GM12878 (cell line): Measurements from ENCODE around the gene ITGA3. TPM values are rescaled to one million over a fixed set of nuclear protein-coding genes. Genes with fewer than 3 reads are reported as not detected.
A peak's percentile ranks its signal among the peaks of the same experiment; 100 is the strongest.

Experiments used
- ATAC-seq: fragments of 200-7000 bp; cut with Tn5 transposase; 3 replicates; pipeline ENCODE4 v1.9.1; 2020; ENCODE audit warnings: mild to moderate bottlenecking, moderate library complexity
- BruUV-seq: library from RNA; stranded (reverse); fragments of 400-500 nt; replicated peaks from 2 replicates; lab custom pipeline; 2021; lab: Mats Ljungman, UMichigan
- CTCF ChIA-PET: fragments of 300-600 bp; sonication (Branson Sonifier 250); formaldehyde crosslinking; extraction: SDS; loops from one replicate; lab custom pipeline; 2021; ENCODE audit warnings: inconsistent platforms; lab: Yijun Ruan, JAX
- POLR2A ChIA-PET: fragments of 350-600 bp; formaldehyde crosslinking; extraction: SDS; loops from one replicate; lab custom pipeline; 2021; ENCODE audit warnings: inconsistent platforms; lab: Charles Lee
- RAD21 ChIA-PET: fragments of 300-600 bp; sonication (Branson Sonifier 250); formaldehyde crosslinking; loops from one replicate; lab custom pipeline; 2023; ENCODE audit warnings: antibody characterized with exemption; ENCODE audit not compliant: unreplicated experiment; lab: Charles Lee
- SMC1A ChIA-PET: fragments of 300-600 bp; sonication (Branson Sonifier 250); formaldehyde crosslinking; loops from one replicate; lab custom pipeline; 2023; ENCODE audit not compliant: unreplicated experiment, uncharacterized antibody; lab: Charles Lee
- DNase-seq: peaks from one replicate; pipeline ENCODE4 v3.0.0-alpha.2; 2011; ENCODE audit warnings: low read depth, low spot score
- FAIRE-seq: peaks from 3 replicates; lab custom pipeline; 2011; peaks lifted over from hg19 to GRCh38; lab: Jason Lieb, UNC
- H2AFZ ChIP-seq: 2 replicates; pipeline ENCODE4 v1.6.0; 2011; ENCODE audit warnings: low read depth, low read length, control low read depth; ENCODE audit not compliant: control insufficient read depth
- H3K27ac ChIP-seq: 2 replicates; pipeline ENCODE4 v1.5.1; 2011; ENCODE audit warnings: control low read depth; ENCODE audit not compliant: control insufficient read depth, insufficient read depth
- H3K27me3 ChIP-seq, 2 experiments: replicated peaks in 1 of 2; 2 replicates each; pipeline versions ENCODE4 v1.6.0 to v1.6.1; 2011; ENCODE audit warnings: low read length in 1 of 2; ENCODE audit not compliant: control insufficient read depth in 2 of 2, insufficient read depth in 2 of 2
- H3K36me3 ChIP-seq, 2 experiments: 2 replicates each; pipeline ENCODE4 v1.5.1; 2011; ENCODE audit warnings: low read length in 1 of 2; ENCODE audit not compliant: control insufficient read depth in 2 of 2, insufficient read depth in 2 of 2
- H3K4me1 ChIP-seq: 2 replicates; pipeline ENCODE4 v1.6.1; 2011; ENCODE audit warnings: mild to moderate bottlenecking, low read length, moderate library complexity, mixed read lengths; ENCODE audit not compliant: control insufficient read depth, insufficient read depth
- H3K4me2 ChIP-seq: 2 replicates; pipeline ENCODE4 v1.6.0; 2011; ENCODE audit warnings: control low read depth; ENCODE audit not compliant: control insufficient read depth, insufficient read depth
- H3K4me3 ChIP-seq: fragments of 200-600 bp; sonication (generic); 2 replicates; pipeline ENCODE4 v1.5.1; 2016
- H3K79me2 ChIP-seq: 2 replicates; pipeline ENCODE4 v1.6.0; 2011; ENCODE audit warnings: low read length; ENCODE audit not compliant: control insufficient read depth, insufficient read depth
- H3K9ac ChIP-seq: 2 replicates; pipeline ENCODE4 v1.8.0; 2011; ENCODE audit warnings: low read length, control low read depth, mixed read lengths; ENCODE audit not compliant: control insufficient read depth, insufficient read depth
- H3K9me3 ChIP-seq: replicated peaks from 3 replicates; pipeline ENCODE4 v1.5.1; 2011; ENCODE audit warnings: mild to moderate bottlenecking, low read length; ENCODE audit not compliant: control insufficient read depth, insufficient read depth
- H4K20me1 ChIP-seq: 2 replicates; pipeline ENCODE4 v1.6.0; 2011; ENCODE audit not compliant: control insufficient read depth, insufficient read depth
- FOXM1 ChIP-seq: IDR thresholded peaks from 2 replicates; pipeline ENCODE4 v1.6.1; 2012; ENCODE audit warnings: low read depth, mild to moderate bottlenecking, inconsistent platforms, low read length, moderate library complexity
- IKZF1 ChIP-seq: fragments of 450-650 bp; conservative IDR thresholded peaks from 2 replicates; pipeline ENCODE4 v1.6.1; 2017; ENCODE audit warnings: antibody characterized with exemption, mild to moderate bottlenecking
- IKZF2 ChIP-seq, 2 experiments: fragments of 450-650 bp; IDR thresholded peaks; 2 replicates each; pipeline ENCODE4 v1.6.1; 2017; ENCODE audit warnings: mild to moderate bottlenecking in 2 of 2, moderate library complexity in 2 of 2
- MYB ChIP-seq: fragments of 150-350 bp; IDR thresholded peaks from 2 replicates; pipeline ENCODE4 v1.6.1; 2014; ENCODE audit warnings: mild to moderate bottlenecking, low read depth, low read length, borderline replicate concordance
- RAD21 ChIP-seq: IDR thresholded peaks from 2 replicates; pipeline ENCODE4 v1.6.1; 2011; ENCODE audit warnings: mild to moderate bottlenecking, low read depth, low read length, moderate library complexity; ENCODE audit not compliant: insufficient read depth
- RFX5 ChIP-seq: IDR thresholded peaks from 2 replicates; pipeline ENCODE4 v1.6.1; 2011; ENCODE audit warnings: low read depth, low read length, improper control_type of control experiment
- RUNX3 ChIP-seq: IDR thresholded peaks from 2 replicates; pipeline ENCODE4 v1.6.1; 2012; ENCODE audit warnings: low read length, inconsistent platforms
- SMC3 ChIP-seq: IDR thresholded peaks from 2 replicates; pipeline ENCODE4 v1.6.1; 2011; ENCODE audit warnings: low read length, improper control_type of control experiment, borderline replicate concordance
- SP1 ChIP-seq: IDR thresholded peaks from one replicate; pipeline ENCODE4 v1.6.1; 2011; ENCODE audit warnings: low read depth, low read length
- TARDBP ChIP-seq: IDR thresholded peaks from 2 replicates; pipeline ENCODE4 v1.6.1; 2016; ENCODE audit warnings: borderline replicate concordance
- YY1 ChIP-seq: IDR thresholded peaks from 2 replicates; pipeline ENCODE4 v1.6.1; 2011; ENCODE audit warnings: low read depth, mild to moderate bottlenecking, low read length
- ZBED1 ChIP-seq: IDR thresholded peaks from 2 replicates; pipeline ENCODE4 v1.6.1; 2016; ENCODE audit warnings: borderline replicate concordance
- ZSCAN29 ChIP-seq: fragments of 450-650 bp; IDR thresholded peaks from 2 replicates; pipeline ENCODE4 v1.6.1; 2017; ENCODE audit warnings: mild to moderate bottlenecking, moderate library complexity
- WGBS: methylation state at CpG from one replicate; pipeline ENCODE4 v1.1.6; 2016; ENCODE audit warnings: low lambda C conversion rate; ENCODE audit not compliant: insufficient replicate concordance, insufficient coverage; ENCODE audit errors: missing lambda C conversion rate; 5-methylcytosine and 5-hydroxymethylcytosine counted together
- in situ Hi-C: fragments of 300-500 bp; cut with MboI; formaldehyde crosslinking; loops from 9 replicates; pipeline ENCODE4 v1.14.3; 2018; ENCODE audit warnings: mixed read lengths
- intact Hi-C: fragments of 100-400 bp; cut with micrococcal nuclease; formaldehyde crosslinking; loops from one replicate; pipeline ENCODE4 v1.14.2; 2022; ENCODE audit not compliant: unreplicated experiment
- polyA plus RNA-seq, 11 experiments: library from polyadenylated mRNA; depleted of rRNA in 4 of 11; unstranded in 6 of 11; stranded (reverse) in 5 of 11; fragments of >200 nt; fragmentation: Nextera tagmentation in 4 of 11; fragmentation: Illumina TruSeq in 1 of 11; extraction: Ambion mirVana in 4 of 11; extraction: Trizol in 1 of 11; gene quantifications; 1 replicate in 1 of 11; 2 replicates in 10 of 11; pipeline versions ENCODE4 v1.2.1 to v1.2.3, GENCODE V29; 2011 to 2016; ENCODE audit warnings: inconsistent platforms in 2 of 11, missing spikeins in 2 of 11, low read depth in 1 of 11
- total RNA-seq, 4 experiments: library from RNA; depleted of rRNA in 3 of 4; stranded (reverse); fragments of >200 nt in 3 of 4; fragmentation: Illumina TruSeq in 1 of 4; extraction: Trizol in 1 of 4; gene quantifications; 2 replicates each; pipeline versions ENCODE4 v1.2.1 to v1.2.3, GENCODE V29; 2013 to 2021
- TF ChIP-seq, protein P1 (sequence below): fragments of 450-650 bp; IDR thresholded peaks from 2 replicates; pipeline ENCODE4 v1.6.1; 2017; ENCODE audit warnings: mild to moderate bottlenecking, moderate library complexity
- TF ChIP-seq, protein P2 (sequence below), 3 experiments: IDR thresholded peaks in 2 of 3; conservative IDR thresholded peaks in 1 of 3; 2 replicates each; pipeline ENCODE4 v1.5.1; 2011; ENCODE audit warnings: low read depth in 3 of 3, low read length in 3 of 3, mild to moderate bottlenecking in 3 of 3, control low read depth in 2 of 3, moderate library complexity in 2 of 3, inconsistent platforms in 1 of 3, mixed read lengths in 1 of 3; ENCODE audit not compliant: control insufficient read depth in 2 of 3, insufficient read depth in 1 of 3; ENCODE audit errors: extremely low read depth in 1 of 3

Gene ITGA3
- total and polyA plus RNA-seq, 10 of the 15 experiments (the other 5 are each of a cell fraction or from before 2014, with no cell fraction given), result 0.29 to 13.4 (median 6.6) TPM

GRCh38 chr17:50093807-50094206 is 37.9 kb downstream of the ITGA3 start (continued):
- TF ChIP-seq, protein P1, sequence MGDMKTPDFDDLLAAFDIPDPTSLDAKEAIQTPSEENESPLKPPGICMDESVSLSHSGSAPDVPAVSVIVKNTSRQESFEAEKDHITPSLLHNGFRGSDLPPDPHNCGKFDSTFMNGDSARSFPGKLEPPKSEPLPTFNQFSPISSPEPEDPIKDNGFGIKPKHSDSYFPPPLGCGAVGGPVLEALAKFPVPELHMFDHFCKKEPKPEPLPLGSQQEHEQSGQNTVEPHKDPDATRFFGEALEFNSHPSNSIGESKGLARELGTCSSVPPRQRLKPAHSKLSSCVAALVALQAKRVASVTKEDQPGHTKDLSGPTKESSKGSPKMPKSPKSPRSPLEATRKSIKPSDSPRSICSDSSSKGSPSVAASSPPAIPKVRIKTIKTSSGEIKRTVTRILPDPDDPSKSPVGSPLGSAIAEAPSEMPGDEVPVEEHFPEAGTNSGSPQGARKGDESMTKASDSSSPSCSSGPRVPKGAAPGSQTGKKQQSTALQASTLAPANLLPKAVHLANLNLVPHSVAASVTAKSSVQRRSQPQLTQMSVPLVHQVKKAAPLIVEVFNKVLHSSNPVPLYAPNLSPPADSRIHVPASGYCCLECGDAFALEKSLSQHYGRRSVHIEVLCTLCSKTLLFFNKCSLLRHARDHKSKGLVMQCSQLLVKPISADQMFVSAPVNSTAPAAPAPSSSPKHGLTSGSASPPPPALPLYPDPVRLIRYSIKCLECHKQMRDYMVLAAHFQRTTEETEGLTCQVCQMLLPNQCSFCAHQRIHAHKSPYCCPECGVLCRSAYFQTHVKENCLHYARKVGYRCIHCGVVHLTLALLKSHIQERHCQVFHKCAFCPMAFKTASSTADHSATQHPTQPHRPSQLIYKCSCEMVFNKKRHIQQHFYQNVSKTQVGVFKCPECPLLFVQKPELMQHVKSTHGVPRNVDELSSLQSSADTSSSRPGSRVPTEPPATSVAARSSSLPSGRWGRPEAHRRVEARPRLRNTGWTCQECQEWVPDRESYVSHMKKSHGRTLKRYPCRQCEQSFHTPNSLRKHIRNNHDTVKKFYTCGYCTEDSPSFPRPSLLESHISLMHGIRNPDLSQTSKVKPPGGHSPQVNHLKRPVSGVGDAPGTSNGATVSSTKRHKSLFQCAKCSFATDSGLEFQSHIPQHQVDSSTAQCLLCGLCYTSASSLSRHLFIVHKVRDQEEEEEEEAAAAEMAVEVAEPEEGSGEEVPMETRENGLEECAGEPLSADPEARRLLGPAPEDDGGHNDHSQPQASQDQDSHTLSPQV, result no peak

DNA sequence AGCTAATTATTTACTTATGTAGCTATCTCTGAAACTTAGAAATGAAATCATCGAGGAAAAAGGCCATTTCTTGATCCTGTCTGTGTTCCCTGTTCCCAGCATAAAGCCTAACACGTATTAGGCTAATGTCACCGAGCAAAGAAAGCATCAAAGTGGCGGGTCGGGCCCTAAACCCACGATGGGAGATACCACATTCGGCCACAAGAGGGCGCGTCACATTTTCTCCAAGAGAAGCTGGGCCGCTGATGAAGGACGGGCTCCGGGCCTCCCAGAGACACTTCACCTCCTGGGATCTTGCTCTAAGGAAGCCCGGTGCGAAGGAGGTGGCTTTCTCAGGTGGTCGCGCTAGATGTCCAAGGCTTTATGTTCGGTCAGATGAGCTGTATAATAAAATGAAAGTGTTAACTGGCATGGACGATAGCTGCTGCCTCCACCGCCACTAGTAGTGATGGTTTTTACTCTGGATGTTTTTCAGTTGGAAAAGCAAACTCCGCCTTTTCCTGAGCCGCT is 38.4 kb downstream of the ITGA3 start:
- intact Hi-C loops (loop anchor here (1.0 to 2.0 kb wide), 3 partner anchors 37 to 203 kb away; partner anchors contain the start of gene ITGA3), in situ Hi-C loops (loop anchor here (5.0 kb wide), 1 partner anchor 67 kb away; no protein-coding TSS in a partner anchor)
- H3K9me3 ChIP-seq, result no peaks in the 10 kb centered on the region
- H4K20me1 ChIP-seq, result no peaks in the 10 kb centered on the region
- H3K4me1 ChIP-seq, result peaks cover 17% of the 10 kb centered on the region
- peak; percentile 97 for FAIRE-seq
- peak overlapping the region; percentile 71 for H3K4me3 ChIP-seq
- H3K4me2 ChIP-seq, result peak overlapping the region; percentile 100
- ChIA-PET RAD21 (interaction anchor here (0.7 to 2.5 kb wide), 17 partner anchors 9 to 238 kb away, joined by 3 to 17 read pairs (median 5); partner anchors contain the start of gene COL1A1), POLR2A (interaction anchor here (0.5 to 1.5 kb wide), 8 partner anchors 37 to 345 kb away, joined by 3 to 5 read pairs (median 4); partner anchors contain the start of gene SGCA), CTCF (interaction anchor here (0.6 to 5.7 kb wide), 84 partner anchors 8 to 902 kb away, joined by 3 to 64 read pairs (median 5); partner anchors contain the start of genes COL1A1, ITGA3, LRRC59 and PPP1R9B), SMC1A (interaction anchor here (0.6 to 3.7 kb wide), 29 partner anchors 9 to 528 kb away, joined by 3 to 23 read pairs (median 6); partner anchors contain the start of genes ITGA3, PPP1R9B and SGCA)
- H3K9ac ChIP-seq, result peak overlapping the region; percentile 52
- H3K27me3 ChIP-seq, result no peaks in the 10 kb centered on the region
- peak; percentile 41 for DNase-seq
- H3K36me3 ChIP-seq, result no peaks in the 10 kb centered on the region
- BruUV-seq, result no TSS peak
- 1% methylated on average over 21 of the region's 21 CpGs for WGBS
- peak overlapping the region; percentile 14; the same call in 1 of the 2 replicates for H3K27ac ChIP-seq
- no peaks in the 10 kb centered on the region for H3K79me2 ChIP-seq
- H2AFZ ChIP-seq, result peak overlapping the region; percentile 98
- peak; percentile 78 for ATAC-seq
- TF ChIP-seq YY1 (peak; percentile 59; the same call in 1 of the 2 replicates), RAD21 (peak; percentile 51), IKZF1 (peak; percentile 61; the same call in 1 of the 2 replicates), ZSCAN29 (no peak), ZBED1 (no peak), SMC3 (peak; percentile 62), RUNX3 (peak; percentile 48; the same call in 1 of the 2 replicates), FOXM1 (0 out of 2 replicates have a peak, but pooled peaks have one; percentile 4), TARDBP (no peak), MYB (no peak), IKZF2 (IDR thresholded peaks at IDR 0.05) (peak; percentile 52 to 60; a peak in 1 of 4 replicates), SP1 (peak; percentile 21), RFX5 (no peak)
- TF ChIP-seq, protein P2, sequence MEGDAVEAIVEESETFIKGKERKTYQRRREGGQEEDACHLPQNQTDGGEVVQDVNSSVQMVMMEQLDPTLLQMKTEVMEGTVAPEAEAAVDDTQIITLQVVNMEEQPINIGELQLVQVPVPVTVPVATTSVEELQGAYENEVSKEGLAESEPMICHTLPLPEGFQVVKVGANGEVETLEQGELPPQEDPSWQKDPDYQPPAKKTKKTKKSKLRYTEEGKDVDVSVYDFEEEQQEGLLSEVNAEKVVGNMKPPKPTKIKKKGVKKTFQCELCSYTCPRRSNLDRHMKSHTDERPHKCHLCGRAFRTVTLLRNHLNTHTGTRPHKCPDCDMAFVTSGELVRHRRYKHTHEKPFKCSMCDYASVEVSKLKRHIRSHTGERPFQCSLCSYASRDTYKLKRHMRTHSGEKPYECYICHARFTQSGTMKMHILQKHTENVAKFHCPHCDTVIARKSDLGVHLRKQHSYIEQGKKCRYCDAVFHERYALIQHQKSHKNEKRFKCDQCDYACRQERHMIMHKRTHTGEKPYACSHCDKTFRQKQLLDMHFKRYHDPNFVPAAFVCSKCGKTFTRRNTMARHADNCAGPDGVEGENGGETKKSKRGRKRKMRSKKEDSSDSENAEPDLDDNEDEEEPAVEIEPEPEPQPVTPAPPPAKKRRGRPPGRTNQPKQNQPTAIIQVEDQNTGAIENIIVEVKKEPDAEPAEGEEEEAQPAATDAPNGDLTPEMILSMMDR (IDR thresholded peaks at IDR 0.05 in 2 of 3, conservative IDR thresholded peaks at IDR 0.05 in 1 of 3; ENCODE audit: control insufficient read depth in 2 of 3, extremely low read depth in 1 of 3, insufficient read depth in 1 of 3, low read depth in 3 of 3, low read length in 3 of 3), result peak; percentile 79 to 93 (median 88)
